A549 treated with Mapracorat at 1 μM for 4 hours (cell line): Measurements from ENCODE around the gene DOCK3. TPM values are rescaled to one million over a fixed set of nuclear protein-coding genes. Genes with fewer than 3 reads are reported as not detected.

ENCODE experiments used
- total RNA-seq: library from RNA; stranded (reverse); fragments of 200-300 nt; extraction: Qiagen RNA extraction; gene quantifications from 5 replicates; pipeline ENCODE4 v1.2.3, GENCODE V29; 2022

DOCK3 gene, protein sequence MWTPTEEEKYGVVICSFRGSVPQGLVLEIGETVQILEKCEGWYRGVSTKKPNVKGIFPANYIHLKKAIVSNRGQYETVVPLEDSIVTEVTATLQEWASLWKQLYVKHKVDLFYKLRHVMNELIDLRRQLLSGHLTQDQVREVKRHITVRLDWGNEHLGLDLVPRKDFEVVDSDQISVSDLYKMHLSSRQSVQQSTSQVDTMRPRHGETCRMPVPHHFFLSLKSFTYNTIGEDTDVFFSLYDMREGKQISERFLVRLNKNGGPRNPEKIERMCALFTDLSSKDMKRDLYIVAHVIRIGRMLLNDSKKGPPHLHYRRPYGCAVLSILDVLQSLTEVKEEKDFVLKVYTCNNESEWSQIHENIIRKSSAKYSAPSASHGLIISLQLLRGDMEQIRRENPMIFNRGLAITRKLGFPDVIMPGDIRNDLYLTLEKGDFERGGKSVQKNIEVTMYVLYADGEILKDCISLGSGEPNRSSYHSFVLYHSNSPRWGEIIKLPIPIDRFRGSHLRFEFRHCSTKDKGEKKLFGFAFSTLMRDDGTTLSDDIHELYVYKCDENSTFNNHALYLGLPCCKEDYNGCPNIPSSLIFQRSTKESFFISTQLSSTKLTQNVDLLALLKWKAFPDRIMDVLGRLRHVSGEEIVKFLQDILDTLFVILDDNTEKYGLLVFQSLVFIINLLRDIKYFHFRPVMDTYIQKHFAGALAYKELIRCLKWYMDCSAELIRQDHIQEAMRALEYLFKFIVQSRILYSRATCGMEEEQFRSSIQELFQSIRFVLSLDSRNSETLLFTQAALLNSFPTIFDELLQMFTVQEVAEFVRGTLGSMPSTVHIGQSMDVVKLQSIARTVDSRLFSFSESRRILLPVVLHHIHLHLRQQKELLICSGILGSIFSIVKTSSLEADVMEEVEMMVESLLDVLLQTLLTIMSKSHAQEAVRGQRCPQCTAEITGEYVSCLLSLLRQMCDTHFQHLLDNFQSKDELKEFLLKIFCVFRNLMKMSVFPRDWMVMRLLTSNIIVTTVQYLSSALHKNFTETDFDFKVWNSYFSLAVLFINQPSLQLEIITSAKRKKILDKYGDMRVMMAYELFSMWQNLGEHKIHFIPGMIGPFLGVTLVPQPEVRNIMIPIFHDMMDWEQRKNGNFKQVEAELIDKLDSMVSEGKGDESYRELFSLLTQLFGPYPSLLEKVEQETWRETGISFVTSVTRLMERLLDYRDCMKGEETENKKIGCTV (N-terminal part only)
- total RNA-seq, result 0.34 to 0.45 TPM (median 0.37 TPM) in 5 replicates

DNA sequence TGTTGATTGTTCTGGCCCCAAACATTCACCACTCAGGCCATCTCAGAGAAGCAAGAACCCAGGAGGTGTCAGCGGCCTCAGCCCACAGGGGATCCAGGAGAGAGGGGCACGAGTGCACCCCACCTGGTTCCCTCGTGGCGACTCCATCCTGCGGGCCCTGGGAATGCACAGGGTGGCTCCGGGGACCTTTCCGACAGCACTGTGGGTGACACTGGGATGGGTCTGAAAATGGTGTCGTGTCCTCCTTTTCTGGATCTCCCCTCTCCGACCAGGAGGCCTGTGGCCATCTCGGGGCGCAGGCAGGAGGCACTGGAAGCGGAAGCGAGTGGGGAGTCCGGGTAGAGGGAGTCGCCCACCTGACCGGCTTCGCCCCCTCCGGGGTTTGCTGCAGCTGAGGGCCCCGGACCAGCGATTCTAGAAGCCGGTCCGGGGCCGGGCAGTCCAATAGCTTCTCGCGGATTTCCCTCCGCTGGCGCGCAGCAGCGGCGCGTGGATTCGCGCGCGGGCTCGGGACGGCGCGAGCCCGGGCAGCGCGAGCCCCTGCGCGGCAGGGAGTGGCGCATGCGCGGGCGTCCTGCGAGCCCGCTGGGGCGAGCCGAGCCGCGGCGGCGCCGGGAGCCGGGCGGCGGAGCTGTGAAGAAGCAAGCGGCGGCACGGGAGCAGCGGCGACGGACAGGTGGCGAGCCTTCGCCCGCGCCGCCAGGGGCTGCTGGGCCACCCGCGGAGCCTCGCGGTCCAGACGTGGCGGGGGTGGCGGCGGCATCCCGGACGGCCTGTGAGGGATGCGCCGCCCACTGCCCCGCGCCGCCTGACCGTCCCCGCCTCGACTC is at the start of gene DOCK3:
Gene DOCK3, plus strand, starts transcription at position 579 of the 830 bp plus-strand sequence. CDS start 337 bp downstream, outside the sequence.

DNA sequence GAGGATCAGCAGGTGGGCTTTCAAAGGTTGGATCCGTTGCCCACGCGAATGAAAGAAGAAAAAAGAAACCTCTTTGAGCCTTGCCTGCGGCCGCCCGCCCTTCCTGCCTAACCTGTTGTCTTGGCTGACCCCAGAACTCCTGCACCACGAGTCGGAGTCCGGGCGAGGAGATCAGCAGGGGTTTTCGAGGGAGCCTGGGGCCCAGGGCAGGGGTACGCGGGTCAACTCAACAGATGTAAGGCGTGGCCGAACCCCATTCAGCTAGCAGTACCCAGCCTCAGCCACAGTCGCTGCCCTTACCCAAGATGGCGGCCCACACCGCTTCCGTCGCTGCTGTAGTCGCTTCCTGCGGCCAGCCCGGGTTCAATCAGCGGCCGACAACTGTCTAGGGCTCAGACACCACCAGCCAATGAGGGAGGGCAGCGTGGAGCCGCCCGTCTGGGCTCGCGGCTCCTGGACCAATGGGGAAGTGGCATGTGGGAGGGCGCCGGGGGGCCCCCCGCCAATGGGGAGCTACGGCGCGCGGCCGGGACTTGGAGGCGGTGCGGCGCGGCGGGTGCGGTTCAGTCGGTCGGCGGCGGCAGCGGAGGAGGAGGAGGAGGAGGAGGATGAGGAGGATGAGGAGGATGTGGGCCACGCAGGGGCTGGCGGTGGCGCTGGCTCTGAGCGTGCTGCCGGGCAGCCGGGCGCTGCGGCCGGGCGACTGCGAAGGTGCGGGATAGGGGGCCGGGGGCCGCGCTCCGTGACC is 710.2 kb downstream of the DOCK3 start, which contains the start of gene MANF:
Gene MANF, plus strand, starts transcription at position 566 of the 748 bp plus-strand sequence. Its CDS starts 52 bp downstream, at position 618.

DNA sequence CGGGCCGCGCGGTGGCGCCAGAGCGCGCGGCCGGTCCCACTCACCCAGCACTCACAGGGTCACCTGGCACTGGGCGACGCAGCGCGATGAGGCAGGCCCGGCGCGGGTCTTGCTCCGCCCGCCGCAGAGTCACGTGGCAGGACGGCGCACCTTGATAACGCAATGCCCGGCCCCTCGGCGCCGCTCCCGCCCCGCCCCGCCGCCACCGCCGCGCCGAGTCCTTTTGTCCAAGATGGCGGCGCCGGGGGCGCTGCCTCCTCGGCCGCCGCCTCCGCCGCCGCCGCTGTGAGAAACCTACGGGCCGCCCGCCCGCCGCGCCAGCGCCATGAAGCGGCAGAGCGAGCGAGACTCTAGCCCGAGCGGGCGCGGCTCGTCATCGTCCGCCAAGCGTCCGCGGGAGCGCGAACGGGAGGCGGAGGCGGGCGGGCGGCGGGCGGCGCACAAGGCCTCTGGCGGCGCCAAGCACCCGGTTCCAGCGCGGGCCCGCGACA is 716.4 kb downstream of the DOCK3 start, which contains the start of gene RBM15B:
Gene RBM15B, plus strand, starts transcription at position 211 of the 491 bp plus-strand sequence. Its CDS starts 115 bp downstream, at position 326.

Other genes starting within 250 kb of the DOCK3 start
- gene CACNA2D2, start 171.3 kb upstream of the DOCK3 start, total RNA-seq, result 0.50 to 0.79 TPM (median 0.72 TPM) in 5 replicates
- 2.1 to 3.0 TPM (median 2.3 TPM) in 5 replicates for gene C3orf18, start 107.2 kb upstream of the DOCK3 start, total RNA-seq
- 4.0 to 7.5 TPM (median 5.8 TPM) in 5 replicates for gene HEMK1, start 105.4 kb upstream of the DOCK3 start, total RNA-seq
- gene CISH, start 63.2 kb upstream of the DOCK3 start, total RNA-seq, result 0.32 to 0.79 TPM (median 0.57 TPM) in 5 replicates
- 24.2 to 28.7 TPM (median 28.3 TPM) in 5 replicates for gene MAPKAPK3, start 57.8 kb upstream of the DOCK3 start, total RNA-seq